ENCODE measurements around the gene CCSER1.

- TF ChIP-seq BRCA1 (IDR thresholded peaks at IDR 0.05; ENCODE audit: low read depth, low read length) (no peak), TAF1 (IDR thresholded peaks at IDR 0.05; ENCODE audit: low read depth, low read length) (no peak), EZH2 (IDR thresholded peaks at IDR 0.05; ENCODE audit: low read depth, low read length, severe bottlenecking) (no peak), BACH1 (IDR thresholded peaks at IDR 0.05; ENCODE audit: low read length) (no peak), POLR2A (IDR thresholded peaks at IDR 0.05; ENCODE audit: control extremely low read depth in 1 of 2, low read depth in 2 of 2, low read length in 2 of 2) (no peak), HDAC2 (IDR thresholded peaks at IDR 0.05; ENCODE audit: borderline replicate concordance in 1 of 2, low read depth in 2 of 2, low read length in 2 of 2) (no peak), BCL11A (IDR thresholded peaks at IDR 0.05; ENCODE audit: low read depth in 2 of 2, low read length in 2 of 2) (no peak), CREB1 (IDR thresholded peaks at IDR 0.05) (no peak), RNF2 (IDR thresholded peaks at IDR 0.05; ENCODE audit: borderline replicate concordance, low read depth, low read length, missing control alignments, poor library complexity, severe bottlenecking) (no peak)
- TF ChIP-seq, protein P1, sequence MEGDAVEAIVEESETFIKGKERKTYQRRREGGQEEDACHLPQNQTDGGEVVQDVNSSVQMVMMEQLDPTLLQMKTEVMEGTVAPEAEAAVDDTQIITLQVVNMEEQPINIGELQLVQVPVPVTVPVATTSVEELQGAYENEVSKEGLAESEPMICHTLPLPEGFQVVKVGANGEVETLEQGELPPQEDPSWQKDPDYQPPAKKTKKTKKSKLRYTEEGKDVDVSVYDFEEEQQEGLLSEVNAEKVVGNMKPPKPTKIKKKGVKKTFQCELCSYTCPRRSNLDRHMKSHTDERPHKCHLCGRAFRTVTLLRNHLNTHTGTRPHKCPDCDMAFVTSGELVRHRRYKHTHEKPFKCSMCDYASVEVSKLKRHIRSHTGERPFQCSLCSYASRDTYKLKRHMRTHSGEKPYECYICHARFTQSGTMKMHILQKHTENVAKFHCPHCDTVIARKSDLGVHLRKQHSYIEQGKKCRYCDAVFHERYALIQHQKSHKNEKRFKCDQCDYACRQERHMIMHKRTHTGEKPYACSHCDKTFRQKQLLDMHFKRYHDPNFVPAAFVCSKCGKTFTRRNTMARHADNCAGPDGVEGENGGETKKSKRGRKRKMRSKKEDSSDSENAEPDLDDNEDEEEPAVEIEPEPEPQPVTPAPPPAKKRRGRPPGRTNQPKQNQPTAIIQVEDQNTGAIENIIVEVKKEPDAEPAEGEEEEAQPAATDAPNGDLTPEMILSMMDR (IDR thresholded peaks at IDR 0.05; ENCODE audit: control extremely low read depth in 1 of 3, insufficient read depth in 1 of 3, low read depth in 1 of 3, low read length in 3 of 3) = no peak
These were observed 852.4 kb downstream of the CCSER1 start for GRCh38 chr4:90979556-90979955.
